ENCODE data around the gene RGL1.
A peak's percentile ranks its signal among the peaks of the same experiment; 100 is the strongest.

The RGL1 gene

GRCh38 chr1:183916574-183916973 is 111.7 kb downstream of the RGL1 start:
- DNase-seq (ENCODE audit: low read depth), result no peak

DNA sequence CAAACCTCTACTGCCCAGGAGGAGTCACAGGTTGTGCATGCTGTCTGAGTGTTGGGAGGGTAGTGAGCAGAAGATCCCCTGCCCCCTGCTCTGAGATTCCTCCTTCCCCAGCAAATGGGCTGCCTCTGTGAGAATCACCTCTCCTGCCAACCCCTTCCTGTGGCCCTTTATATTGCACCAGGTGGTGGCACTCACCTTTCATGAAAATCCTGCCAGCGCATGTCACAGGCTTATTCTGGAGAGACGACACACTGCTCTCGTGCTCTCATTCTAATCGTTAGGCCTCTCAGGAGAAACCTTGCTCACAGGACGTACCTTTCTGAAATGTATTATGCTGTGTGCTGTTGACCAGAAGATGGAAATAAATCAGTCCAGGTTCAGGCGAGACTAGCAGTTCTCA is 113.7 kb downstream of the RGL1 start:
- DNase-seq (ENCODE audit: low read depth), result no peak

GRCh38 chr1:183920651-183921050 is 115.7 kb downstream of the RGL1 start:
- no peak for DNase-seq (ENCODE audit: low read depth)

- DNase-seq (ENCODE audit: low read depth), result no peak
Observed at GRCh38 chr1:183922197-183922596, 117.3 kb downstream of the RGL1 start.

DNA sequence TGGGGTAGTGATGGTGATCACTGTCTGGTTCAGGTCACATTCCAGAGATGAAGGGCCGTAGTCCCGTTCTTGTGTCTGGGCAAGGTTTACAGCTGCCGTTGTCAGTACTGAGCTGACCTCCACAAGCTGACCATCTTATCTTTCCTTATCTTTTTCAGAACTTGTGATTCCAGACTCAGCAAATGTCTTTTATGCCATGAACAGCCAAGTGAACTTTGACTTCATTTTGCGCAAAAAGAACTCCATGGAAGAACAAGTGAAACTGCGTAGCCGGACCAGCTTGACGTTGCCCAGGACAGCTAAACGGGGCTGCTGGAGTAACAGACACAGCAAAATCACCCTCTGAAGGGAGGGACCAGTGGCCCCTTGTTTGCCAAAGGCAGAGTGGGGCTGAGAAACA is 121.0 kb downstream of the RGL1 start:
- DNase-seq (ENCODE audit: low read depth), result no peak

DNA sequence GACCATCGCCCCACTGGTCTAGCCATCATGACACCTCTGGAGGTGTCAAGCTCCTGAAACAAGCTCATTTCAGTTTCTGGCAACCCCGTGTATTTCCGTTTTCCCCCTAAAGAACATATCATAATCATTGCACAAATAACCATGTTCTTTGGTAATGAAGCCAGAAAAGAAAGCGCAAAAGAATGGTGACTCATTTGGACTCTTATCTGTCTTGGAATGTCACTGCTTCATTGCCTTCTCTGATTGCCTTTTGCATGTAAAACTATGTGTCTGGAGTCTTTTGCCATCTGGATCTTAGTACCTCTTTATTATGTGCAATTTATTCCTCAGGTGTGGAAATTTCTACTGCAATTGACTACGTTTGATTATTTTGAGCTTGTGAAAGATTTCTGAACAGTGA is 122.1 kb downstream of the RGL1 start:
- peak; percentile 78 for DNase-seq (ENCODE audit: low read depth)

DNA sequence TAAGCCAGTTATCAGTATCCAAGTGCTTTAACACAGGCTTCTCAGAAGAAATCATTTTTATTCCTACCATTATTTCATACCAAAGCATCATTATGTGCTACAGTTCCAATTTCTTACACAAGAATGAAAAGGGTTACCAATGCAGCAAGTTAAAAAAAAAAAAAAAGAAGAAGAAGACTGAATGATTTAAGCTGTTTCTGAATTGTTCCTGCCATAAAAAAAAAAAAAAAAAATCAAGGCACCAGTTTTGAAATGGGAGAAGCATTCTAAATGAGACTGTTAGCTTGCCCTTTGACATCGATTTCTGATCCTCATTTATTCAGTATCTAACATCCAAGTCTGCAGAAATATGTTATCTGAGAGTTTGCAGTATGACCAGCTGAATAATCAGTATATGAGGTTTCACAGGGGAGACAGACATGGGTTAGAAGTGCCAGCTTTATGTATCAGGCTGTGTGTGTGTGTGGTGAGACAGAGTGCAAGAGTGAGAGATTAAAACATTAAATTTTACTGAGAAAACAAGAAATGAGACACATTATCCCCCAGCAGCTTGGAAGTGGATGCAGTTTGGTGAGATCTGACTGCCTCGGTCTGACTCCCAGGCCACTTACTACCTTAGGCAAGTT is 126.8 kb downstream of the RGL1 start:
- no peak for DNase-seq (ENCODE audit: low read depth)

- peak; percentile 86 for DNase-seq (ENCODE audit: low read depth)
Observed at GRCh38 chr1:183932412-183932811, 127.5 kb downstream of the RGL1 start.

DNA sequence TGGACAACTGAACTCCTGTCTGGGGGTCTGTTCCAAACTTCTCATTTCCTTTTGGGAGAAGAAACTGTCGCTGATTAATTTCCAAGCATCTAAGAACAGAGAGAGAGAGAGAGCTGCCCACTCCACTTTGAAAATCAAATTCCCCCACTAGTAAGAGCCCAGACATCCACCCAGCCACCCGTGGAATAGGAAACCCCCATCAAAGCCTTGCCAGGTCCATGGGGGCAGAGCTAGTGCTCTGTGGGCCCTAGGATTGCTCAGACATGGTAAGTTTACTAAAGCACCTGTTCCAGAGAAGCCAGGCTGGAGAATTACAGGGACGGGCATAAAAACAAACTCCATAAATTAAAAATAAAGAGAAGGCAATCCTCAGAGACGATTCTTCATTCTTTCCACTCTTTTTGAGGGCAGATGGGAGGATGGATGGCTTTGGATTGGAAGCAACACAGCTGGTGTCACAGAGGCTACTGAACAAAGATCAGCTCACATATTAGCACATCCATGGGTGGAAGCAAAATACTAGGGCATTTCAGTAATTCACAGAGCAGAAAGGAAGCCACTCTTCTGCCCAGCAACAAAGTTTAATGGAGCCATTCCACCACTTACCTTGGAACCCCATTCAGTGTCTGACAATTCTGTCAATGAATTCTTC is 128.7 kb downstream of the RGL1 start:
- no peak for DNase-seq (ENCODE audit: low read depth)

- no peak for DNase-seq (ENCODE audit: low read depth)
Observed at GRCh38 chr1:183934314-183934713, 129.4 kb downstream of the RGL1 start.

GRCh38 chr1:183936009-183936408 is 131.1 kb downstream of the RGL1 start:
- no peak for DNase-seq (ENCODE audit: low read depth)

- DNase-seq (ENCODE audit: low read depth), result no peak
Observed at GRCh38 chr1:183936791-183937190, 131.9 kb downstream of the RGL1 start.

DNA sequence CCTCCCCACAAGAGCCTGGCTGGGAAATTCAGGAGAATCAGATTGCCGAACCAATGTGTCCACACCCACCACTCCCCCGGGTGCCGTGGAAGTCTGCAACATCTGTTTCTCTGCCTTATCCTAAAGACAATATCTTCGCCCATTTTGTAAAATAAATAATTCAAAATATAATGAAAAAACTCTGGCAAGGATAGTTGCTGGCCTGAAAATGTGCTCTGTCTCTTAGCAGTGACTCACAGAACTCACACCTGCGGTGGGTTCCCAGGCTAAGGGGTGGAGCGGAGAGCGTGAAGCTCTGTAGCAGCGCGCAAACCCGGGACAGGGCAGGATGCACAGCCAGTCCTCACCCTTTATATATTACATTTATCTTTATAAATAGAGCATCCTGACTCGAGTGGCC is 132.7 kb downstream of the RGL1 start:
- DNase-seq (ENCODE audit: low read depth), result no peak

- no peak for DNase-seq (ENCODE audit: low read depth)
Observed at GRCh38 chr1:183941001-183941400, 136.1 kb downstream of the RGL1 start.

GRCh38 chr1:183942933-183943693 is 138.2 kb downstream of the RGL1 start:
- DNase-seq (ENCODE audit: low read depth), result peak; percentile 99

DNA sequence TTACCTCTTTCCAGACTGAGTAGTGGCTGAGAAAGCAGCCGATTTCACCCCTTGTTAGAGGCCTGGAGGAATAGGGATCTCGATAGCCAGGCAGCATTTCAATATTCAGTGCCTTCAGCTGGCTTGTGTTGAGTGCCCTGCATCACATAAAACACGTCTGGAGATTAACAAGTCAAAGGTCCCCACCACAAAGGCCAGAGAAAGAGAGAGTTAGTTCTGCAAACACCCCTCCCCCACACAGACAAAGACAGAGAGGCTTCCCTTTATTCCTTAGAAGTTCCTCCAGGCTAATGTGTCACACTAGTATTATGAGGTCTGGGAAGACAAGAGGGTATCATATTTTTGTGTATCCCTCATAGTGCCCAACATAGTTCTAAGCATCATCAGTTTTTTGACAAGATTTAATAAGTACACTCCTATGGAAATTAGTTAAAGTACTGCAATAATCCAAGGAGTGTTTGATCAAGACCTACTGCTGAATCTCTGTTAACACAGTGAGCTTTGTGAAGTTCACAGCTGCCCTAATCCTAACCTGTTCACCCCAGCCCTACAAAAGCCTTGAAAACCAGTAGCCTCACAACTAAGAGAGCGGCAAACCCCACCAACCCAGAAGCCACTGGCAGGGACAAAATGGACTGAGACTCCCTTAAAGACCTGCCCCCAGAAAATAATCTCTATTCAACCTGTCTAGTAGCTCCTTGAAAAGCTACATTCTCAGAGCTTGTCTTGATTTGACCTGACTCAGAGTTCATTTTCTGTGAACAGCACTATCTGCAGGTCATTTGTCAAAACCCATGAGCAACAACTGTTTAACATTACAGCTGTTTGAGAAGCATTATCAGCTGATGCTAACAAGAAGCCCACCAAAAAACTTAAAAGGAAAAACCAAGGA is 140.8 kb downstream of the RGL1 start:
- peak; percentile 67 for DNase-seq (ENCODE audit: low read depth)

DNA sequence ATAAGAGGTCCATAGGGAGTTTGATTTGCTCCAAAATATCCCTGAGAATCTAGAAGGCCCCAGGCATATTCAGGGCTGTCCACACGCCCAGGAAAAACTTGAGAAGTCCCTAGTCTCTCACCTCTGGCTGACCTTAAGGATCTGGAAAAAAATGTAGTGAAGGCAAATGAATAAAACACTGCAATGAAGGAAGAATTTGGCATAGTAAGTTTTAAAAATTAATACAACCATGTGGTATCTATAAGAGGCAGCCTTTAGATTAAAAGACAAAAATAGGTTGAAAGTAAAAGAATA is 141.3 kb downstream of the RGL1 start:
- no peak for DNase-seq (ENCODE audit: low read depth)

GRCh38 chr1:183947988-183948387 is 143.1 kb downstream of the RGL1 start:
- DNase-seq (ENCODE audit: low read depth), result no peak

DNA sequence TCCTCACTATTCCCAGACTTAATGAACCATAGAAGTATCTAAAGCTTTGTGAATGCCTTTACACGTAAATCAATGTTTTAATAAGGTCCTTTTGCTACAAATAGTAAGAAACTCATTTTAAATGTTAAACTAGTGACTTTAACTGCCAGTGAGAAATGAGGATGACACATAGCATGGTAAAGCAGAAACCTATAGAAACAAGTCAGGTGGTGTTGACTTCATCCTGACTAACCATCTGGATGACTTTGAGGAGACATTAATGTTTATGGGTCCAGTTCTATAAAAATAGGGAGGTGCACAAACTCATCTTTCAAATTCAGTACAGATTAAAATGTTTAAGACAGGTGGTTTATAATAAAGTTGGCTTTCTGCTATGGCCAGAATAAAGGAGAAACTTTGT is 147.2 kb downstream of the RGL1 start:
- no peak for DNase-seq (ENCODE audit: low read depth)

DNA sequence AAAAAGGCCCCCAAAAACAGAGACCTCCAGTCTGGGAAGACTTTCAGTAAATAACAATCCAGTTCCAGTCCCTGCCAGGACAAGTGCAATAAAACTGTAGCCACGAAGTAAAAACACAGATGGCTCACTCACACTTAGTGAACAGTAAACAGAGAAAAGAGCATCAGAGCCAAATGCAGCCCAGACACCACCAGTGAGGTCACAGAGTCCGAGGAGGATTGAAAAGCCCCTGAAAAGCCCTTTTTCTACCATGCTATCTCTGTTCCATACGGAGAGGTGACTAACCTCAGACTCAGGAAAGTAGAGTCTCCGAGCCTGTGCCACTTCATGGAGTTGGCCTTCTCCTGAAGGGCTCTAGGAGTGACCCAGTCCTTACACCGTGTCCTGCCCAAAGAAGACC is 148.1 kb downstream of the RGL1 start:
- no peak for DNase-seq (ENCODE audit: low read depth)

DNA sequence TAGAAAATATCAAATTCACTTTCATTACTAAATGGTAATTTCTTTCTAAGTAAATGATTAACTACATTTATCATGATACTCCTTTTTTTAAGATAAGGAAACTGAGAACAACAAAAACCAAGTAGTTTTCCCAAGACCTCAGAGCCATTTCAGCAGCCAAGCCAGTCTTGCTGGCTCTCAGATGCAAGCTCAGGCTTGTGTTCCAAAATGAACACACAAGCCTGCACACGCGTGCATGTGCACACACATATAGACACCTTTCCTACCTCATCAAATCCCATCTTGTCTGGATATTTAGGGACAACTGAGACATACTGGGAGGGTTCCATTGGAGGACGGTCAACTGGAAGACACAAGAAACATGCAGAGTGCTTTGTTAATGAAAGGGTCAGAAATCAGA is 149.6 kb downstream of the RGL1 start:
- no peak for DNase-seq (ENCODE audit: low read depth)

GRCh38 chr1:183956559-183957188 is 151.8 kb downstream of the RGL1 start:
- peak; percentile 92 for DNase-seq (ENCODE audit: low read depth)

All from amniotic epithelial cell (primary cell).